GM19099 (cell line): ENCODE measurements around the gene CBLN3.
A peak's percentile ranks its signal among the peaks of the same experiment; 100 is the strongest.

ENCODE experiments used
- POLR2A ChIP-seq: IDR thresholded peaks from 3 replicates; pipeline ENCODE4 v1.6.1; 2011; ENCODE audit warnings: low read depth; ENCODE audit not compliant: insufficient read length; ENCODE audit errors: extremely low read depth

The CBLN3 gene

GRCh38 chr14:24430682-24431568, 1.5 kb upstream of the CBLN3 start:
- peak; percentile 51 for TF ChIP-seq POLR2A

GRCh38 chr14:24430143-24430681, 744 bp upstream of the CBLN3 start:
- no peak for TF ChIP-seq POLR2A

- no peak for TF ChIP-seq POLR2A
These were observed 657 bp downstream of the CBLN3 start for GRCh38 chr14:24428628-24429394.

GRCh38 chr14:24427537-24428508, 1.6 kb downstream of the CBLN3 start:
- TF ChIP-seq POLR2A, result no peak

- no peak for TF ChIP-seq POLR2A
These were observed 2.4 kb downstream of the CBLN3 start for GRCh38 chr14:24426912-24427536.

DNA sequence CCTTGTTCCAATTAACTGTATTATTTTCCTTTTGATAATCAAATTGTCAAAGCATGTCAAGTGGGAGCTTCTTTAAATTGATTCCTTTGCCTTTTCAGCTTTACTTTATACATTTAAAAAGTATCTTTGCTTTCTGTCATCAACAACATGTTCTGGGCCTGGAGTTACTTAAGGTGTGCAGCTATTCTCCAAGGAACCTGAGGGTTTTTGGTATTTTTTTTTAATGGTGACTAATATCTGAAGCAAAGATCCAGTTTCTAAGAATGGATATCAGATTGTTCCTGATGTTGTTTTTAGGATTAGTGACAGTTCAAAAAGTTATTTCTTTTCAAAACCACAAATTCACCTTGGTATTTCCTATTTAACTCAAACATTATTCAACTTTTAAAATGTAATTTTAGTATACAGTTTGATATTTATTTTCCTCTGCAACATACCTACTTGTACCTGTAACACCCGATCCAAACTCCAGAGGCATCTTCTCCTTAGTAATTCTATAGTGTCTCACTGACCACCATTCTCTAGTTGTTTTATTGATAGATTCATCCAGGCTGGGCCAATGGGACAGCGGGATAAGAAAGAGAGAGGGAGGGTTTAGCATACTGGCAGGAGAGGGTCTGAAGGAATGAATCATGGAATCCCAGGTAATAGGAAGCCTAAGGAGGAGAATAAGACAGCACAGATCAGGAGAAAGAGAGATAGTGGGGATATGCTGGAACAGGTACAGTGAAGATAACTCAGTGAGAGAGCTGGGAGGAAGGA, 3.1 kb downstream of the CBLN3 start:
- no peak for TF ChIP-seq POLR2A

GRCh38 chr14:24425704-24426103, 3.8 kb downstream of the CBLN3 start:
- no peak for TF ChIP-seq POLR2A

DNA sequence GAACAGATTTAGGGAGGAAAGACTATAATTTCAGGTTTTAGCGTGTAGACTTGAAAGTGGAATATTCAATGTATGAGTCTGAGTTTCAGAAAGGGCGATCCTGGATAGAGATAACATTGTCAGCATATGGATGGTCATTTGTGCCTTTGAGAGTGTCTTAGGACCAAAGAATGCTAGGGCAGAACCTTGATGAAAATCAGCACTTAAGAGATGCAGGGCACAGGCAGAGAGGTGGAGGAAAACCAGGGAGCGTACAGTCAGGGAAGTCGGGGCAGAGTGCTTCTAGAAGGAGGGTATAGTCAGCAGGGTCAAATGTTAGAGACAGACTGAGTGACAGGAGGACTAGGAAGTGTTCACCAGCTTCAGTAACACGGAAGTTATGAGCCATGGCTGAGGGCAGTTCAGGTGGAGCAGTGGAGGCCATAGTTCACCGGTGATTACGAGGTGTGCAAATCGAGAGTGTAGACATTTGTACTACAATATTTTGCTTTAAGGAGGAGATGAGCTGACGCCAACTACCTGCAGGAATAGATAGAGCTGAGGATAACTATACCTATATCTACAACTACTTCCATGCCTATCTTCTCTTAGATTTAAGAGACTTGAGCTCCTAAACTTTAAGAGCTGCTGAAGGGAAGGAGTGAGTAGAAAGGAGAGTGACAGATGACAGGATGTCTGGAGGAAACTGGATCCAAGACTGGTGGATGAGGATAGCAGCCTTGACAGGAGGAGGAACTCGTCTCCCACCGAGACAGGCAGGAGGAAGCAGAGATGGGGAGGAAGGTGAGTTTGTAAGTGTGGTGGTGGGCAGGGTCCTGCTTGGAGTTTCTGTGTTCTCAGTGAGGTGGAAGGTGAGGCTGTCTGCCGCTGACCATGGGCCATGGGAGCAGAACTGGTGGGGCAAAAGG, 6.5 kb downstream of the CBLN3 start:
- no peak for TF ChIP-seq POLR2A

- TF ChIP-seq POLR2A, result no peak
These were observed 7.2 kb downstream of the CBLN3 start for GRCh38 chr14:24422261-24422660.

DNA sequence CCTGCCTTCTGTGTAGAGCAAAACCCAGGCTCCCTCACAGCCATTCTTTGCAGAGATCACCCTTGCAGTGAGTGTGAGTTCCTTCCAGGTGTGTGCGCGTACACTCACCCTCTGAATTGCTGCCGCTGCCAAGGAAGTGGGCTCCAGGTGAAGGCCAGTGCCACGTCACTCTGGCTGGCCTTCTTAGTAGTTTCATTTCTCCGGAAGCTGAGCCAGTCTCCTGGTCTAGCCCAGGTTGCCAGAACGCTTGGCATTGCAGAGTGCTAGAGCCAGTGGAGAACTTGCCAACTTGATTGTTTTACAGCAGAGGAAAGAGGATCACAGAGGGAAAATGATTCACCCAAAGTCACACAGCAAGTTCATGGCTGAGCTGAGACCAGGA, 11.0 kb downstream of the CBLN3 start:
- TF ChIP-seq POLR2A, result no peak

DNA sequence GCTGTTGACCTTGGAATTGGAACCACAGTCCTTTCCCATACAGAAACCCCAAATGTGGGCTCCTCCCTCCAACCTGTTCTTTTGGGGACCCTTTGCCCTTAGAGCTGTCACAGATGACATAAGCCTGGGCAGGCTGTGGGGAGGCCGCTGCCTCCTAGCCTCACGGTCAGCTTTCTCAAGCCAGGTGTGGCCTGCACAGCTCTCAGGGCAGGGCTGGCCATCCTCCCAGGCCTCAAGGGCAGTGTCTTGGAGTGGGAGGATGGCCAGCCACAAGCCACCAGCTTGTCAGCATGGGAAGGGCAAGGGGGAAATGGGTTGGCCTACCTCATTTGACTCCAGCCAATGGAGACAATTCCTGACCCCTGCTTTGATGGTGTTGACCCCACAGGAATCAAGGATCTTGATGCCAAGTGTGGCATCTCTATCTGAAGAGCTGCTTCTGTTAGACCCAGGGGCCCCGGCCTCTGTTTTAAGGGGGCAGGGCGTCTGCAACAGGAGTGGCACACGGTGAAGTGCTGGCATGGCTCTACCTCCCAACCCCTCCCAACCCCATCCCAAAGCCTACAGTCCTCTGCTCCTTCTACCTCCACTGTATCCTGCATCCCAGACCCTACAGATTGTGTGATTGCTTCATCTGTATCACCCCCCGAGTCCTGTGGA, 11.5 kb downstream of the CBLN3 start:
- no peak for TF ChIP-seq POLR2A

GRCh38 chr14:24416932-24417619, 12.4 kb downstream of the CBLN3 start:
- TF ChIP-seq POLR2A, result no peak
